Mesodermal cell (in vitro differentiated cells): ENCODE measurements around the gene C1QTNF5.

Experiments used
- H3K27ac ChIP-seq: 2 replicates; pipeline ENCODE4 v1.7.0; 2013; ENCODE audit warnings: mild to moderate bottlenecking, low read depth, low read length, moderate library complexity; ENCODE audit not compliant: severe bottlenecking
- H3K36me3 ChIP-seq: 2 replicates; pipeline ENCODE4 v1.7.1; 2013; ENCODE audit warnings: mild to moderate bottlenecking, low read length, moderate library complexity; ENCODE audit not compliant: control insufficient read depth, insufficient read depth
- H3K4me1 ChIP-seq: one replicate; pipeline ENCODE4 v1.7.1; 2013; ENCODE audit warnings: mild to moderate bottlenecking, low read length; ENCODE audit not compliant: insufficient read depth, control insufficient read depth, poor library complexity, severe bottlenecking
- H3K4me3 ChIP-seq: 2 replicates; pipeline ENCODE4 v1.7.0; 2013; ENCODE audit warnings: low read length, control low read depth, mild to moderate bottlenecking; ENCODE audit not compliant: insufficient read depth, poor library complexity, severe bottlenecking; ENCODE audit errors: extremely low read depth
- H3K9me3 ChIP-seq: 2 replicates; pipeline ENCODE4 v1.7.1; 2013; ENCODE audit warnings: mild to moderate bottlenecking, low read length, moderate library complexity; ENCODE audit not compliant: control insufficient read depth
- WGBS, 2 experiments: methylation state at CpG; one replicate each; pipeline ENCODE4 v1.1.5; 2013; ENCODE audit warnings: missing lambda C conversion rate in 2 of 2; ENCODE audit not compliant: insufficient coverage in 2 of 2; 5-methylcytosine and 5-hydroxymethylcytosine counted together

C1QTNF5 gene

GRCh38 chr11:119297938-119298337 lies 42.7 kb downstream of the C1QTNF5 start:
- Histone ChIP-seq H3K36me3 (peaks cover 95% of the 10 kb centered on the region), H3K4me1 (no peaks in the 10 kb centered on the region), H3K4me3 (no peak overlapping the region), H3K9me3 (no peaks in the 10 kb centered on the region), H3K27ac (no peak overlapping the region)
- 93 to 100% methylated on average over 1 to 3 of the region's 3 CpGs for WGBS, 2 experiments

DNA sequence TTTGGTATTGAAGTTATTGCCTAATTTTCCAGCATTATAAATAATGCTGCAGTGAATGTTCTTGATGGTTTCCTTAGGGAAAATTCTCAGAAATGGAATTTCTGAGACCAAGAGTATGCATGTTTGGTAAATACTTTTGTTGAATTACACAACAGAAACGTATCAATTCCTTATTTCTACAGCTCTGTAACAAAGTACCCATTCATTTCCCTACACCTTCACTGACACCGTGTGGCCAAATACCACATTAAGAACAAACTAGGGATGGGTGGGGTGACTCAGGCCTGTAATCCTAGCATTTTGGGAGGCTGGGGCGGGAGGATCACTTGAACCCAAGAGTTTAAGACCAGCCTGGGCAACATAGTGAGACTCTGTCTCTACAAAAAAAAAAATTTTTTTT lies 45.5 kb downstream of the C1QTNF5 start:
- Histone ChIP-seq H3K27ac (no peak overlapping the region), H3K4me3 (no peak overlapping the region), H3K9me3 (no peaks in the 10 kb centered on the region), H3K36me3 (peaks cover 92% of the 10 kb centered on the region), H3K4me1 (no peaks in the 10 kb centered on the region)
- WGBS, 2 experiments: no CpG with 5 or more reads among the region's 3 CpGs

DNA sequence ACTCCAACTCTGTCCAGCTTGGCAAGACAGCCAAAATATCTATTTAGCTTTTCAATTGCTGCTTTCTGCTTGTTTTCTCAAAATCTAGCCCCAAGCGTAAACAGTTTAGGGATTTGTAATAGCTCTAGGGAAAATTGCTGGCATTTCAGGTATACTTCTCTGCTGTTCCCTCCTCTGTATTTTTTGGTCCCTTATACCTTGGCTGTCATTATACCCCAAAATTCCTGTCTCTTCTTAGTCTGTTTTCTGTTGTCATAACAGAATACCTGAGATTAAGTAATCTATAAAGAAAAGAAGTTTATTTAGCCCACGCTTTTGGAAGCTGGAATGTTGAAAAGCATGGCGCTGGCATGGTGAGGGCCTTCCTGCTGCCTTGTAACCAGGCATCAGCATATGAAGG lies 47.2 kb downstream of the C1QTNF5 start:
- H3K36me3 ChIP-seq: peaks cover 88% of the 10 kb centered on the region
- H3K4me1 ChIP-seq: no peaks in the 10 kb centered on the region
- WGBS, 2 experiments: 86 to 100% methylated on average over 2 to 3 of the region's 3 CpGs
- no peak overlapping the region for H3K4me3 ChIP-seq
- H3K27ac ChIP-seq: no peak overlapping the region
- H3K9me3 ChIP-seq: no peaks in the 10 kb centered on the region

- 93 to 95% methylated on average over 6 to 9 of the region's 10 CpGs for WGBS, 2 experiments
- Histone ChIP-seq H3K4me3 (no peak overlapping the region), H3K36me3 (peaks cover 87% of the 10 kb centered on the region), H3K27ac (no peak overlapping the region), H3K9me3 (no peaks in the 10 kb centered on the region), H3K4me1 (no peaks in the 10 kb centered on the region)
Observed at GRCh38 chr11:119290894-119291497, 49.7 kb downstream of the C1QTNF5 start.
